PC-9 (cell line): ENCODE data around the gene SERPINE2. TPM values are rescaled to one million over a fixed set of nuclear protein-coding genes. Genes with fewer than 3 reads are reported as not detected.
A peak's percentile ranks its signal among the peaks of the same experiment; 100 is the strongest.

Experiments used
- BruUV-seq: library from RNA; stranded (reverse); fragments of 400-500 nt; replicated peaks from 2 replicates; lab custom pipeline; 2021; lab: Mats Ljungman, UMichigan
- CTCF ChIA-PET: fragments of 300-600 bp; sonication (Branson Sonifier 250); formaldehyde crosslinking; loops from one replicate; lab custom pipeline; 2022; ENCODE audit warnings: antibody characterized with exemption; lab: Charles Lee
- POLR2A ChIA-PET: fragments of 300-600 bp; sonication (Branson Sonifier 250); formaldehyde crosslinking; loops from one replicate; lab custom pipeline; 2022; ENCODE audit warnings: antibody characterized with exemption; ENCODE audit not compliant: unreplicated experiment; lab: Charles Lee
- DNase-seq, 2 experiments: peaks; one replicate each; pipeline versions ENCODE4 v3.0.0 to v3.0.0-alpha.2; 2015 to 2022; ENCODE audit warnings: mixed read lengths in 1 of 2
- H2AFZ ChIP-seq: fragments of 200-600 bp; sonication (generic); 2 replicates; pipeline ENCODE4 v1.8.1; 2017; ENCODE audit warnings: antibody characterized with exemption
- H3F3A ChIP-seq: fragments of 200-600 bp; sonication (generic); 2 replicates; pipeline ENCODE4 v1.8.1; 2017; ENCODE audit warnings: antibody characterized with exemption, mild to moderate bottlenecking, low read depth; ENCODE audit not compliant: insufficient read depth
- H3K27ac ChIP-seq: fragments of 200-600 bp; sonication (generic); 2 replicates; pipeline ENCODE4 v1.6.1; 2016; ENCODE audit warnings: mixed run types
- H3K27me3 ChIP-seq: fragments of 200-600 bp; sonication (generic); 2 replicates; pipeline ENCODE4 v1.6.1; 2016; ENCODE audit warnings: low read depth, mixed run types; ENCODE audit not compliant: insufficient read depth
- H3K36me3 ChIP-seq: fragments of 200-600 bp; sonication (generic); 2 replicates; pipeline ENCODE4 v1.6.1; 2016; ENCODE audit warnings: low read depth, mixed run types
- H3K4me1 ChIP-seq: fragments of 200-600 bp; sonication (generic); replicated peaks from 2 replicates; pipeline ENCODE4 v1.6.1; 2016; ENCODE audit warnings: mixed run types; ENCODE audit not compliant: insufficient read depth
- H3K4me2 ChIP-seq: fragments of 200-600 bp; sonication (generic); 2 replicates; pipeline ENCODE4 v1.6.1; 2017; ENCODE audit warnings: mixed run types
- H3K4me3 ChIP-seq: fragments of 200-600 bp; sonication (generic); 2 replicates; pipeline ENCODE4 v1.6.1; 2016; ENCODE audit warnings: mixed run types
- H3K79me2 ChIP-seq: fragments of 200-600 bp; sonication (generic); 2 replicates; pipeline ENCODE4 v1.6.1; 2017; ENCODE audit warnings: low read depth, mixed run types
- H3K9me2 ChIP-seq: fragments of 200-600 bp; sonication (generic); 2 replicates; pipeline ENCODE4 v1.8.1; 2017; ENCODE audit warnings: mild to moderate bottlenecking; ENCODE audit not compliant: insufficient read depth
- H3K9me3 ChIP-seq: fragments of 200-600 bp; sonication (generic); 2 replicates; pipeline ENCODE4 v1.8.1; 2016; ENCODE audit warnings: low read depth; ENCODE audit not compliant: insufficient read depth
- H4K20me1 ChIP-seq: fragments of 200-600 bp; sonication (generic); 2 replicates; pipeline ENCODE4 v1.8.1; 2017; ENCODE audit not compliant: insufficient read depth
- EZH2 ChIP-seq: fragments of 200-600 bp; sonication (generic); IDR thresholded peaks from 2 replicates; pipeline ENCODE4 v1.8.0; 2017; ENCODE audit warnings: antibody characterized with exemption, low read depth
- intact Hi-C: fragments of 100-400 bp; cut with micrococcal nuclease; formaldehyde crosslinking; loops from one replicate; pipeline ENCODE4 v1.10.0; 2022; ENCODE audit not compliant: unreplicated experiment
- total RNA-seq: library from RNA; stranded (reverse); gene quantifications from 2 replicates; pipeline ENCODE4 v1.2.3, GENCODE V29; 2021
- TF ChIP-seq, protein P1 (sequence below): fragments of 200-600 bp; sonication (generic); conservative IDR thresholded peaks from 2 replicates; pipeline ENCODE4 v1.6.1; 2017; ENCODE audit warnings: mixed run types, antibody characterized with exemption, mild to moderate bottlenecking, moderate library complexity

The SERPINE2 gene
- total RNA-seq, 1 experiment from 2014 or later = 110 TPM

DNA sequence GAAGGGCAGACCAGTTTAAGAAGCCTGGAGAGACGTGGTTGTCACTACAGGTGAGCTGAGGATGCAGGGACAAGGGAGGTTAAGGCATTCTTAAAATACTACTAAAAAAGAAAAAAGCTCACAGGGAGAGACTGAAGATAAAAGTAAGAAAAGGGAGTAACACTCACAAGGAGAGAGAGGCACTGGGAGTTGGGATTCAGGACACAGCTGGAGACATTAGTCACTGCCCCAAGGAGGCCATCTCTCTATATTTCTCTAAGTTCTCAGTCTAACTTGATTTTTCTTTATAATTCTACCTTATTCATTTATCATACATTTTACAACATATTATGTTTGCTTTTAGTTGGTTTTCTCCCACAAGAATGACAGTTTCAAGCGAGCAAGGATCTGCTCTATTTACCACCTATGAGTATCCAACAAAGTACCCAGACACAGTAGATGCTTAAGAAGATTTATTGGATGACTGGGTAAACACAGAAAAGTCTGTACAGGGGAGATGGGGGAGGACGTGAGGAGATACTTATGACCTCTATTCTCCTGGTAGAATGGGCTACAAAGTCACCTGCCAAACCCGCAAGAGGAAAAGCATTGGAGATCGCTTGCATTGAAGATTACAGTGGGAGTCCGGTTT, 2.2 kb downstream of the SERPINE2 start:
- TF ChIP-seq, protein P1, sequence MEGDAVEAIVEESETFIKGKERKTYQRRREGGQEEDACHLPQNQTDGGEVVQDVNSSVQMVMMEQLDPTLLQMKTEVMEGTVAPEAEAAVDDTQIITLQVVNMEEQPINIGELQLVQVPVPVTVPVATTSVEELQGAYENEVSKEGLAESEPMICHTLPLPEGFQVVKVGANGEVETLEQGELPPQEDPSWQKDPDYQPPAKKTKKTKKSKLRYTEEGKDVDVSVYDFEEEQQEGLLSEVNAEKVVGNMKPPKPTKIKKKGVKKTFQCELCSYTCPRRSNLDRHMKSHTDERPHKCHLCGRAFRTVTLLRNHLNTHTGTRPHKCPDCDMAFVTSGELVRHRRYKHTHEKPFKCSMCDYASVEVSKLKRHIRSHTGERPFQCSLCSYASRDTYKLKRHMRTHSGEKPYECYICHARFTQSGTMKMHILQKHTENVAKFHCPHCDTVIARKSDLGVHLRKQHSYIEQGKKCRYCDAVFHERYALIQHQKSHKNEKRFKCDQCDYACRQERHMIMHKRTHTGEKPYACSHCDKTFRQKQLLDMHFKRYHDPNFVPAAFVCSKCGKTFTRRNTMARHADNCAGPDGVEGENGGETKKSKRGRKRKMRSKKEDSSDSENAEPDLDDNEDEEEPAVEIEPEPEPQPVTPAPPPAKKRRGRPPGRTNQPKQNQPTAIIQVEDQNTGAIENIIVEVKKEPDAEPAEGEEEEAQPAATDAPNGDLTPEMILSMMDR = no peak
- no peak for TF ChIP-seq EZH2
- H3K79me2 ChIP-seq = peaks cover 54% of the 10 kb centered on the region
- intact Hi-C loops = no loop called here
- no TSS peak for BruUV-seq
- H3K4me1 ChIP-seq = peaks cover 20% of the 10 kb centered on the region
- H3K4me3 ChIP-seq = peak overlapping the region; percentile 57; the same call in 1 of the 2 replicates
- H3K4me2 ChIP-seq = peak overlapping the region; percentile 77
- no peaks in the 10 kb centered on the region for H3K27me3 ChIP-seq
- H3K9me2 ChIP-seq = no peaks in the 10 kb centered on the region
- no peaks in the 10 kb centered on the region for H3K36me3 ChIP-seq
- H3K27ac ChIP-seq = no peak overlapping the region
- ChIA-PET CTCF (no interaction called here), POLR2A (interaction anchor here (0.5 to 0.6 kb wide), 3 partner anchors 43 to 250 kb away, joined by 6 to 17 read pairs (median 12); no protein-coding TSS in a partner anchor)
- DNase-seq = no peak
- peaks cover 29% of the 10 kb centered on the region for H4K20me1 ChIP-seq
- no peak overlapping the region for H2AFZ ChIP-seq
- peaks cover 18% of the 10 kb centered on the region for H3F3A ChIP-seq
- no peaks in the 10 kb centered on the region for H3K9me3 ChIP-seq

DNA sequence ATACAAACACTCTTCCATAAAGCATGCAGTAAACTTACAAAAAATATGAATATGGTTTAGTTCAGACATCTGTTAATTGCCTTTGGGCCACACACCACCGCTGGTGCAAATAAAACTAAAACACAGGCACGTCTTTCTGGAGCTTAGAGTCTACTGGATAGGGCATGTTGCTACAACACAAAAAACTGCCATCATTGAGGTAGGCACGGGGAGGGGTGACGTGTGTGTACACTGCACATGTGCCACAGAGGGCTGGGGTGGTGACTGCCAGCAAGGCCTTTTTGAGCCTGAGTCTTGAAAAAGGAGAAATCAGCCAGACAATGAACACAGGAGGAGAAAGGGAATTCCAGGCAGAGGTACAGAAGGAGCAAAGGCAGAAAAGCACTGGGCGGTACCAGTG, 5.1 kb downstream of the SERPINE2 start:
- no peaks in the 10 kb centered on the region for H3K9me3 ChIP-seq
- peaks cover 16% of the 10 kb centered on the region for H3K4me1 ChIP-seq
- no peaks in the 10 kb centered on the region for H3K9me2 ChIP-seq
- BruUV-seq = no TSS peak
- intact Hi-C loops = no loop called here
- peaks cover 29% of the 10 kb centered on the region for H4K20me1 ChIP-seq
- H3K79me2 ChIP-seq = peaks cover 71% of the 10 kb centered on the region
- TF ChIP-seq EZH2 = no peak
- TF ChIP-seq, protein P1 = no peak
- no peak overlapping the region for H2AFZ ChIP-seq
- no peaks in the 10 kb centered on the region for H3F3A ChIP-seq
- DNase-seq = no peak
- no peaks in the 10 kb centered on the region for H3K36me3 ChIP-seq
- no peak overlapping the region for H3K27ac ChIP-seq
- no peak overlapping the region for H3K4me2 ChIP-seq
- CTCF ChIA-PET = no interaction called here
- POLR2A ChIA-PET = no interaction called here
- no peak overlapping the region for H3K4me3 ChIP-seq
- H3K27me3 ChIP-seq = no peaks in the 10 kb centered on the region

- CTCF ChIA-PET = no interaction called here
- BruUV-seq = no TSS peak
- Histone ChIP-seq H3K79me2 (peaks cover 74% of the 10 kb centered on the region), H3K9me3 (no peaks in the 10 kb centered on the region), H4K20me1 (peaks cover 29% of the 10 kb centered on the region), H3K4me1 (peaks cover 16% of the 10 kb centered on the region), H3K36me3 (no peaks in the 10 kb centered on the region), H2AFZ (no peak overlapping the region), H3K27me3 (no peaks in the 10 kb centered on the region), H3K4me3 (no peak overlapping the region), H3K27ac (no peak overlapping the region), H3F3A (no peaks in the 10 kb centered on the region), H3K9me2 (no peaks in the 10 kb centered on the region), H3K4me2 (no peak overlapping the region)
- POLR2A ChIA-PET = no interaction called here
- no peak for DNase-seq
- TF ChIP-seq, protein P1 = no peak
- TF ChIP-seq EZH2 = no peak
- intact Hi-C loops = no loop called here
Observed at GRCh38 chr2:224033601-224034000, 5.5 kb downstream of the SERPINE2 start.
